Sigmoid colon (tissue), 4 donors: Measurements from ENCODE around the gene ATP1A1.

Source experiments
- EP300 ChIP-seq, 4 donors: sonication (generic); formaldehyde crosslinking; IDR thresholded peaks; one replicate each; pipeline ENCODE4 v1.6.1; 2017; ENCODE audit warnings: antibody characterized with exemption in 4 of 4
- POLR2A ChIP-seq, 2 donors: fragments of 450-650 bp; IDR thresholded peaks; one replicate each; pipeline ENCODE4 v1.6.1; 2016; ENCODE audit warnings: antibody characterized with exemption in 2 of 2, mild to moderate bottlenecking in 2 of 2, moderate library complexity in 2 of 2
- POLR2AphosphoS5 ChIP-seq, 4 donors: sonication (generic); formaldehyde crosslinking; IDR thresholded peaks; one replicate each; pipeline ENCODE4 v1.6.1; 2017; ENCODE audit warnings: antibody characterized with exemption in 4 of 4
- TF ChIP-seq, protein P1 (sequence below), 4 experiments: fragments of 450-650 bp in 3 of 4; fragments of 200-600 bp in 1 of 4; IDR thresholded peaks; one replicate each; pipeline ENCODE4 v1.5.1; 2016 to 2019; ENCODE audit warnings: antibody characterized with exemption in 4 of 4, mild to moderate bottlenecking in 3 of 4, moderate library complexity in 2 of 4

DNA sequence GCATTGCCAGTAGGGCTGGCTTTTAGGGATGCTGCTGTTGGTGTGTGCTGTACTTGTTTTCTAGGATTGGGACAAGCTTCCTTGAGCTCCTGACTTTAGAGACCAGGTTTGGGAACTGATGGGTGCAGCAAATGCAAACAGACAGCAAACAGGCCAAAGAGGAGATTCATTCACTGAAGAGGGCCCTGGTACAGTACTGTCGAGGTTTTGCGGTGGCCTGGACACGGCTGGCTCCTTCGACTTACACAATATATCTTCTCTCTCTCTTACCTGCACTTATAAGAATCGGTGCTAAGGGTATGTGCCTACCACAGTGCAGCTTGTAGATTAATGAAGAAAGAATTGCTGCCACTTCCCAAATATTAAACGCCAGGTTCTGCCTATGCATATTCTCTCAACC lies 44.6 kb downstream of the ATP1A1 start:
- TF ChIP-seq, protein P1, sequence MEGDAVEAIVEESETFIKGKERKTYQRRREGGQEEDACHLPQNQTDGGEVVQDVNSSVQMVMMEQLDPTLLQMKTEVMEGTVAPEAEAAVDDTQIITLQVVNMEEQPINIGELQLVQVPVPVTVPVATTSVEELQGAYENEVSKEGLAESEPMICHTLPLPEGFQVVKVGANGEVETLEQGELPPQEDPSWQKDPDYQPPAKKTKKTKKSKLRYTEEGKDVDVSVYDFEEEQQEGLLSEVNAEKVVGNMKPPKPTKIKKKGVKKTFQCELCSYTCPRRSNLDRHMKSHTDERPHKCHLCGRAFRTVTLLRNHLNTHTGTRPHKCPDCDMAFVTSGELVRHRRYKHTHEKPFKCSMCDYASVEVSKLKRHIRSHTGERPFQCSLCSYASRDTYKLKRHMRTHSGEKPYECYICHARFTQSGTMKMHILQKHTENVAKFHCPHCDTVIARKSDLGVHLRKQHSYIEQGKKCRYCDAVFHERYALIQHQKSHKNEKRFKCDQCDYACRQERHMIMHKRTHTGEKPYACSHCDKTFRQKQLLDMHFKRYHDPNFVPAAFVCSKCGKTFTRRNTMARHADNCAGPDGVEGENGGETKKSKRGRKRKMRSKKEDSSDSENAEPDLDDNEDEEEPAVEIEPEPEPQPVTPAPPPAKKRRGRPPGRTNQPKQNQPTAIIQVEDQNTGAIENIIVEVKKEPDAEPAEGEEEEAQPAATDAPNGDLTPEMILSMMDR (IDR thresholded peaks at IDR 0.05): no peak
- TF ChIP-seq POLR2A (IDR thresholded peaks at IDR 0.05) (no peak), POLR2AphosphoS5 (IDR thresholded peaks at IDR 0.05) (no peak), EP300 (IDR thresholded peaks at IDR 0.05) (no peak)
